DOHH2 (cell line): ENCODE results near the gene MYCBP.

Experiments used
- CTCF ChIP-seq: fragments of 200-600 bp; sonication (generic); IDR thresholded peaks from one replicate; pipeline ENCODE4 v1.5.1; 2014; ENCODE audit warnings: antibody characterized with exemption, mild to moderate bottlenecking, low read depth, low read length; ENCODE audit not compliant: poor library complexity, severe bottlenecking
- EZH2phosphoT487 ChIP-seq: fragments of 200-600 bp; sonication (generic); IDR thresholded peaks from 2 replicates; pipeline ENCODE4 v1.6.1; 2017; ENCODE audit warnings: borderline replicate concordance, mild to moderate bottlenecking, antibody characterized with exemption, low read length, moderate library complexity, mixed read lengths

- no peak for TF ChIP-seq EZH2phosphoT487
- no peak for TF ChIP-seq CTCF
Observed at GRCh38 chr1:38892976-38893375, 19.8 kb upstream of the MYCBP start.
